NCI-H1092 (cell line): ENCODE measurements around the gene EYA3.

Experiments used
- DNase-seq: peaks from one replicate; lab custom pipeline; 2025; lab: John Stamatoyannopoulos, UW

EYA3 gene

DNA sequence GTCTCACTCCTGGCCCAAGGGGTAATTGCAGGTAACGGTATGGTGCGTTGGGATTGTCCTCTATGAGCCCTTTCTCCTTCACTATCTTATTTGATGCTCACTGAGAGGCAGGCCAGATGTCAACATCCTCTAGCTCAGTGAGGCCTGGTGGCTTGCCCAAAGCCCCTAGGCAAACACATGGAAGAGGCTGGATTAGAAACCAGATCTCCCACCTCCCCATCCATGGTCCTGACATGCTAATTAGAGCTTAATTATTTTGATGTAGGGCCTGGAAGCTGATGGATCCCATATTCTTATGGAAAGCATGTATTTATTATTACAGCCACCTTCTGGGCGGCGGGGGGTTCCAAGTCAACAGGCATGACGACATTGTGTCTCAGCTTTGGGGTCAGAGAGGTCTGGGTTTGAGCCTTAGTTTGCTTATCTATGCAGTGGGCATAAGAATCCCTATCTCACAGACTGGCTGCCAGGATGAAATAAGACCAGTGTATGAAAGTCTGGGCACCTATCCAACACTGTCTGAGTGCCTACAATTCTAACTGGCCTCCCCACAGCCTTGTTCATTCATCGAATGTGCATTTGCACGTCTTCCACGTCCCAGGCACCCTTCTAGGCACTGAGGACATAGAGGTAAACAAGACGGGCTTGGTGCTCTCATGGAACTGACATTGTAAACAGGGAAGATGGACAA is 147.4 kb downstream of the EYA3 start:
- no peak for DNase-seq

DNA sequence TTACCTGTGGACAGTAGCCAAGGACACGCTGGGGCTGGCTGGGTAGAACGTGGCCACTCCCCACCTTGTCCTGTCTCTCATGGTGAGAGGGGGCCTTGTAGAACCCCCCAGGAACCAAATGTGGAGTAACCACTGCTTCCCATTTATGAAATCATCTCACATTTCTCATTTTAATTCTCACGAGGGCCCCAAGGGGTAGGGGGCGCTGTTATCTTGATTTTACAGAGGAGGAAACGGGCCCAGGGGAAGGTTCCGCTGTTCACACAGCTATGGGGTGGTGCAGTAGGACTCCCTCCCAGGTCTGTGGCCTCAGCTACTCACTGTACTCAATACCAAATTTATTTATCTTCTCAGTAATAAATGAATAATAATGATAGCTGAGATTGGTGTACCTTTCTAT is 148.1 kb downstream of the EYA3 start:
- peak; percentile 22 for DNase-seq

DNA sequence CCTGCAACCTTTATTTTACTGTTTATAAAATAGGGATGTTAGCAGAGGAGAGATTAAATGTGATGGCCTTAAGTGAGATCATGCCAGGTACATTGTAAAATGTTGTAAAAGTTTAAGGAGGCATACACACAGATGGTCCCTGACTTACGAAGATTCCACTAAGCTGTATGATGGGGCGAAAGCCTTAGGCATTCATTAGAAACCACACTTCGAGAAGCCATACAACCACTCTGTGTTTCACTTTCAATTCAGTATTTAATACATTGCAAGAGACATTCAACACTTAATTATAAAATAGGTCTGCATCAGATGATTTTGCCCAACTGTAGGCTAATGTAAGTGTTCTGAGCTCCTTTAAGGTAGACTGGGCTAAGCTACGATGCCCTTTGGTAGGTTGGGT is 149.9 kb downstream of the EYA3 start:
- no peak for DNase-seq

DNA sequence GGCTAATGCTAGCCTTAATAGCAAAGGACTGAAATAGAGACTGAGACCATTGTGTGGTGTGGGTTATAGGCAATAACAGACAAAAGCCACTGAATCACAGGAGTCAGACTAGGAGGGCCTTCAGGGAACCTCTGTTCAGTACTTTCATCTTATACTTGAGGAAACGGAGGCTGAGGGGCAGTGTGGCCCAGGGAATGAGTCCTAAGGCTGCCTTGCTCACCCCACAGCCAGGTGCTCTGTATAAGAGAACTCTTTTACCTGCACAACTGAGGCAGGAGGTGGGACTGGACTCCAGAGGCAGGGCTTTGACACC is 150.9 kb downstream of the EYA3 start:
- DNase-seq = no peak

DNA sequence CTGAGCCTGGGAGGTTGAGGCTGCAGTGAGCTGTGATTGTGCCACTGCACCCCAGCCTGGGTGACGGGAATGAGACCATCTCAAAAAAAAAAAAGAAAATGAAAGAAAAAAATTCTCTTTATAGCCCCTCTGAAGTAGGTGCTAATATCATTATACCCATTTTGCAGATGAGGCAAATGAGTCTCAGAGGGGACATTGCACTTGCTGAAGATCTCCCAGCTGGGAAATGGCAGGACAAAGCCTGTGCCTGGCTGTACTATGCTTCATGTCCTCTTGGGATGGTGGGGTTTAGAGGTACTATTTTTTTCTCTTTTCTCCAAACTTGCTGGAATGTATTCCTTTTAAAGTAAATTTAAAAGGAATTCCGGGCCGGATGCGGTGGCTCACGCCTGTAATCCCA is 152.0 kb downstream of the EYA3 start:
- DNase-seq = no peak

DNA sequence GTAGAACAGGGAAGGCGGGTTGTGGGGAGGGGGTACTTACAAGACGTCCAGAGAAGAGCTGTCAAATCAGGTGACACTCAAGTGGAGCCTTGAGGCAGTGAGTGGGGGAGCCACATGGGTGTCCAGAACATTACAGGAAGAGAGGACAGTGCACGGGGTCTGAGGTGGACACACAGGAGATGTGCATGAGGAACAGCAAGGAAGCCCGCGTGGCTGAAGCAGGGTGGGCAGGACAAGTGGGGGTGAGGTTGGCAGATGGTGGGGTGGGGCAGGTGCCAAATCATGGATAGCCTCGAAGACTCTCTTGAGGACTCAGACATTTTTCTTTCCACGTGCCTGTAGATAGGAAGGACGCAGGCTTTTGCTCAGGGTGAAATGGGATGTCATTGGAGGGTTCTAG is 152.7 kb downstream of the EYA3 start:
- DNase-seq = no peak

DNA sequence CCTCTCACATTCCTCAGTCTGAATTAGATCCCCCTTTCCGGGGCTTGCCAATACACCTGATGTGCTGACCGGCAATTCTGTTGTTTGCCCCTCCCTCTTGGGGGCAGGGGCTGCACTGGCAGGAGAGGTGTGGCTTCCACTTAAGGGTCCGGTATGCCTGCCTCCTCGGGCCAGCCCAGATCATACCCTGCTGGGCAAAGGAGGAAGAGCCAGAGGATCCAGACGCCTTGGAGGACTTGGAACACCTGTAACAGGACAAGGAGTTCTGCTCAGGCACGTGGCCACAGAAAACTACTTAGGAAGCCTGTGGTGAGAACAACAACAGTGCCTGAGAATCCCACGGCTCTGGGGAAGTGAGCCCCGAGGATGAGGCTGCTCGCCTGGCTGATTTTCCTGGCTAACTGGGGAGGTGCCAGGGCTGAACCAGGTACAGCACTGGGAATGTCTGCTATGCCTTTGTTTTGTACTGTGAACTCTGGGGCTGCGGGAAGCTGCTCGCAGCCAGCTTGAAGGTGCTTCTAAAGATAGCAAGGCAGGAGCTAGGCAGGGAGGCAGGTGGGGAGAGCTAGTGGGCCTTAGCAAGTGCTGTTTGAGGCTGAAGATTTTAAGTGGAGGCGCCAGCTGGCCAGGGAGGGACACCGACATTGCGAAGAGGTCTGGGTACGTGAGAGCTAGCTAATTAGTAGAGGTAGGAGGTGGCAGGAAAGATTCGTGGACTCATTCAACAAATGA is 153.4 kb downstream of the EYA3 start, which contains the start of gene SMPDL3B:
TSS of gene SMPDL3B (plus strand) at position 183 of the 732 bp plus-strand sequence. CDS start at position 367, 184 bp downstream.
- DNase-seq = no peak

DNA sequence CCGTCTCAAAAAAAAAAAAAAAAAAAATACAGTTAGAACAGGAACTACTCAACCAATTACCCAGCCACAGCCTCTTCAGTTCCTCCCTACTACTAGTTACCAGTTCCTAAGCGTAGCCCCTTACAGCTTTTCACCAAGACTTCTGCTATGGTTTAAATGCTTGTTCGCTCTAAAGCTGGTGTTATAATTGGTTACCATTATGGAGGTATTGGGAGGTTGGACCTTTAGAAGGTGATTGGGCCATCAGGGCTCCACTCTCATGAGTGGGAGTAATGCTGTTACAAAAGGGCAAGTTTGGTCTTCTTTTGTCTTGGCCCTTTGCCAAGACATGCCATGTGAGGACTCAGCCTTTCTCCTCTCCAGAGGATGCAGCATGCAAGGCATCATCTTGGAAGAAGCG is 156.7 kb downstream of the EYA3 start:
- DNase-seq = no peak

DNA sequence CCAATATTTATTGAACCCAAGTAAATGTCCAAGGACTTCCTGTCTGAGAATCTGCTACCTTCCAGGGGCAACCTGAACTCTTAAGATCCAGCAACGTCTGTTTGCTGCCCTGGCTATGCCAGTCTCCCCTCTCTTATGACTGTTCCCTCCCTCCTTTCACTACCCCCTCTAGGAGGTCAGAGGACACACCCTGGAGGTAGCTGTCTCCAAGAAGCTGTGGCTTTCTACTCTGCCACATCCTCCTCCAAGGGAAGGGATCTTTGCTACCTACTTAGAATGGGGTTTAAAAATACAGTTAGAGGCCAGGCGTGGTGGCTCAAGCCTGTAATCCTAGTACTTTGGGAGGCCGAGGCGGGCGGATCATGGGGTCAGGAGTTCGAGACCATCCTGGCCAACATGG is 157.2 kb downstream of the EYA3 start:
- no peak for DNase-seq

DNA sequence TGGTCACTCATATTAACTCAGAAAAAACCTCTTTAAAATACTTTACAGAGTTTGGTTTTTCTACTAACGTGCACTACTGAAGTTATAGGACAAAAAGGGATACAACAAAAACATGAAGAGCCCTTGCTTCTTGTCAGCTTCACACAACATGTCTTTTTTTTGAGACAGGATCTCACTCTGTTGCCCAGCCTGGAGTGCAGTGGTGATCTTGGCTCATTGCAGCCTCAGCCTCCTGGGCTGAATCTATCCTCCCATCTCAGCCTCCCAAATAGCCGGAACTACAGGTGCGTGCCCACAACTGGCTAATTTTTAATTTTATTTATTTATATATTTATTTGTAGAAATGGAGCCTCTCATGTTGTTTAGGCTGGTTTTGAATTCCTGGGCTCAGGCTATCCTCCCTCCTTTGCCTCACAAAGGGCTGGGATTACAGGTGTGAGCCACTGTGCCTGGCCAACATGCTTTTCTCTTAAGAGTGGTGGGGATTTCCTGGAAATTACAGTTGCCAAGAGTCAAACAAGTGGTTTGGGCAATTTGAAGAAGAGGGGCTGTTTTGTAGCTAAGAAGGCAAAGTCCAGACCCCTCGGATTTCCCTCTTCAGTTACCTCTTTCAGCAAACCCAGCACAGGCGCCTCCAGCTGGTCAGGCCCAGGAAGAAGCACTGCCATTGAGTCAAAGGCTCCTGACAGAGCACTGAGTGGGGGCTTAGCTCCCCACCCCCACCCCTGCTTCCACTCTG is 160.0 kb downstream of the EYA3 start:
- DNase-seq = no peak

DNA sequence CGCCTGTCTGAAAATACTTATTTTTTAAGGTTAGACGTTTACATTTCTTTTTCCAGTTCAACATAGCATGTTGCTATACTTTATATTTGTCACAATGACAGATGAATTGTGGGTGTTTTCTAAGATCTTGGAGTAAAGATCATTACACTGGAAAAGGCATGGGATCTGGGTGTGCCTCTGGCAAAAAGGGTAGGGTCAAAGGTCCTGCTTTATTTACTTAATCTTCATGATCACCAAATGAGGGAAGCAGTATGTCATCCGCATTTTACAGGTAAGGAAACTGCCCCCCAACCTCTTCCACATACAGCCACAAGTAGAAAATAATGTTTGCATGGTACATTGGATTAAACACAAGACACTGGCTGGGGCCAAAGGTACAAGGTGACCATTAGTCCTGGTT is 166.1 kb downstream of the EYA3 start:
- DNase-seq = no peak
